ENCODE data around the gene UNKL.

- TF ChIP-seq MAX (IDR thresholded peaks at IDR 0.05; ENCODE audit: low read depth, low read length) (no peak), CTCF (IDR thresholded peaks at IDR 0.05; ENCODE audit: low read depth, low read length) (no peak), POLR2A (IDR thresholded peaks at IDR 0.05; ENCODE audit: extremely low read depth, insufficient read length) (no peak), MYC (IDR thresholded peaks at IDR 0.05; ENCODE audit: low read depth, low read length) (no peak)
These were observed 67.8 kb downstream of the UNKL start for GRCh38 chr16:1346422-1347285.

Measured in NB4 (cell line).